ENCODE results near the gene PINLYP.
"Not testable (repeated sequence)": the region's sequence is repeated elsewhere in the genome, so short reads cannot be mapped to it uniquely, and the experiment has no call there.

- TF ChIP-seq, protein P1, sequence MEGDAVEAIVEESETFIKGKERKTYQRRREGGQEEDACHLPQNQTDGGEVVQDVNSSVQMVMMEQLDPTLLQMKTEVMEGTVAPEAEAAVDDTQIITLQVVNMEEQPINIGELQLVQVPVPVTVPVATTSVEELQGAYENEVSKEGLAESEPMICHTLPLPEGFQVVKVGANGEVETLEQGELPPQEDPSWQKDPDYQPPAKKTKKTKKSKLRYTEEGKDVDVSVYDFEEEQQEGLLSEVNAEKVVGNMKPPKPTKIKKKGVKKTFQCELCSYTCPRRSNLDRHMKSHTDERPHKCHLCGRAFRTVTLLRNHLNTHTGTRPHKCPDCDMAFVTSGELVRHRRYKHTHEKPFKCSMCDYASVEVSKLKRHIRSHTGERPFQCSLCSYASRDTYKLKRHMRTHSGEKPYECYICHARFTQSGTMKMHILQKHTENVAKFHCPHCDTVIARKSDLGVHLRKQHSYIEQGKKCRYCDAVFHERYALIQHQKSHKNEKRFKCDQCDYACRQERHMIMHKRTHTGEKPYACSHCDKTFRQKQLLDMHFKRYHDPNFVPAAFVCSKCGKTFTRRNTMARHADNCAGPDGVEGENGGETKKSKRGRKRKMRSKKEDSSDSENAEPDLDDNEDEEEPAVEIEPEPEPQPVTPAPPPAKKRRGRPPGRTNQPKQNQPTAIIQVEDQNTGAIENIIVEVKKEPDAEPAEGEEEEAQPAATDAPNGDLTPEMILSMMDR (IDR thresholded peaks at IDR 0.05): not testable (repeated sequence)
- TF ChIP-seq POLR2A (IDR thresholded peaks at IDR 0.05): not testable (repeated sequence)
Measured at GRCh38 chr19:43600326-43600725, 24.7 kb downstream of the PINLYP start.
